WTC11 (cell line): ENCODE results near the gene FADD.

Experiments
- CTCF ChIP-seq: fragments of 200-600 bp; IDR thresholded peaks from 2 replicates; pipeline ENCODE4 v1.8.0; 2022; ENCODE audit warnings: antibody characterized with exemption
- IRF2 ChIP-seq: sonication (generic); formaldehyde crosslinking; IDR thresholded peaks from 2 replicates; pipeline ENCODE4 v1.8.0; 2022; ENCODE audit warnings: low read depth, missing genetic modification reagents, borderline replicate concordance
- PREB ChIP-seq: sonication (generic); formaldehyde crosslinking; IDR thresholded peaks from 2 replicates; pipeline ENCODE4 v1.8.1; 2022; ENCODE audit warnings: mild to moderate bottlenecking, missing genetic modification reagents, moderate library complexity, borderline replicate concordance
- USF1 ChIP-seq: sonication (generic); formaldehyde crosslinking; IDR thresholded peaks from 2 replicates; pipeline ENCODE4 v1.8.0; 2022; ENCODE audit warnings: mild to moderate bottlenecking, missing genetic modification reagents

GRCh38 chr11:70204466-70204799 lies 1.3 kb downstream of the FADD start:
- TF ChIP-seq IRF2 (no peak), CTCF (no peak), PREB (CRISPR knock-in tag) (no peak), USF1 (CRISPR knock-in tag) (no peak)
